Measurements from ENCODE around the gene CENATAC.

Gene CENATAC

GRCh38 chr11:119027561-119028345 lies 29.8 kb downstream of the CENATAC start:
- TF ChIP-seq POLR2AphosphoS5 (IDR thresholded peaks at IDR 0.05; ENCODE audit: low read depth, low read length) = no peak
- TF ChIP-seq SIN3A (IDR thresholded peaks at IDR 0.05; ENCODE audit: borderline replicate concordance, insufficient read depth, low read length) = no peak
- no peak for TF ChIP-seq FOXP2 (optimal IDR thresholded peaks at IDR 0.05; ENCODE audit: borderline replicate concordance, extremely low read depth, extremely low read length, insufficient read depth)
- TF ChIP-seq TAF1 (IDR thresholded peaks at IDR 0.05; ENCODE audit: borderline replicate concordance, insufficient read depth, low read length) = no peak
- TF ChIP-seq REST (IDR thresholded peaks at IDR 0.05; ENCODE audit: insufficient read depth in 1 of 2, low read depth in 2 of 2, low read length in 2 of 2) = no peak

- no peak for TF ChIP-seq REST (IDR thresholded peaks at IDR 0.05; ENCODE audit: insufficient read depth in 1 of 2, low read depth in 2 of 2, low read length in 2 of 2)
- TF ChIP-seq SIN3A (IDR thresholded peaks at IDR 0.05; ENCODE audit: borderline replicate concordance, insufficient read depth, low read length) = no peak
- TF ChIP-seq TAF1 (IDR thresholded peaks at IDR 0.05; ENCODE audit: borderline replicate concordance, insufficient read depth, low read length) = no peak
- no peak for TF ChIP-seq POLR2AphosphoS5 (IDR thresholded peaks at IDR 0.05; ENCODE audit: low read depth, low read length)
- no peak for TF ChIP-seq FOXP2 (optimal IDR thresholded peaks at IDR 0.05; ENCODE audit: borderline replicate concordance, extremely low read depth, extremely low read length, insufficient read depth)
Measured at GRCh38 chr11:119028346-119029068, 30.6 kb downstream of the CENATAC start.

GRCh38 chr11:119029069-119029339 lies 31.1 kb downstream of the CENATAC start:
- TF ChIP-seq REST (IDR thresholded peaks at IDR 0.05; ENCODE audit: insufficient read depth in 1 of 2, low read depth in 2 of 2, low read length in 2 of 2) = no peak
- TF ChIP-seq SIN3A (IDR thresholded peaks at IDR 0.05; ENCODE audit: borderline replicate concordance, insufficient read depth, low read length) = no peak
- no peak for TF ChIP-seq POLR2AphosphoS5 (IDR thresholded peaks at IDR 0.05; ENCODE audit: low read depth, low read length)

GRCh38 chr11:119029340-119030028 lies 31.5 kb downstream of the CENATAC start:
- no peak for TF ChIP-seq TAF1 (IDR thresholded peaks at IDR 0.05; ENCODE audit: borderline replicate concordance, insufficient read depth, low read length)
- TF ChIP-seq FOXP2 (optimal IDR thresholded peaks at IDR 0.05; ENCODE audit: borderline replicate concordance, extremely low read depth, extremely low read length, insufficient read depth) = no peak
- TF ChIP-seq SIN3A (IDR thresholded peaks at IDR 0.05; ENCODE audit: borderline replicate concordance, insufficient read depth, low read length) = no peak
- no peak for TF ChIP-seq REST (IDR thresholded peaks at IDR 0.05; ENCODE audit: insufficient read depth in 1 of 2, low read depth in 2 of 2, low read length in 2 of 2)
- TF ChIP-seq POLR2AphosphoS5 (IDR thresholded peaks at IDR 0.05; ENCODE audit: low read depth, low read length) = no peak

Data from PFSK-1 (cell line).